ENCODE measurements around the gene ACOD1.

Gene ACOD1

DNA sequence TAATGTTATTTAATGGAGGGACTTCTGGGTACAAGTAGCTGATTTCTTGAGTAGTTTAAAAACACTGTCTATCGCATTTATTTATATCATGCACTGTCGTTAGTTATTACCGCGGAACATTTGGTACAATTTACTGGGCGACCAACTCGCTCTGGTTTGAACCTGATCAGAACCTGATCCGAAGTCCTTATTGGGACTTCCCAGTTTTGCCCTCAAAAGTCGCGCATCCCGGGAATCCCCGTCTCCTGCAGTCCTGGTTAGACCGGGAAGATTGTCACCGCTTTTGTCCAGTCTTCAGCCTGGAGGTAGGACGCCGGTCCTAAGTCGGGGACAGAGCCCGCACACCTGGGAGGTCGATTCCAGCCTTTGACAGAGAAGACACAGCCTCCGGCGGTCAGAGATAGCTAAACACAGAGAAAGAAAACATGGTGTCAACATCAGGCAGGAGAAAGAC, 44.3 kb downstream of the ACOD1 start:
- DNase-seq = no peak

DNA sequence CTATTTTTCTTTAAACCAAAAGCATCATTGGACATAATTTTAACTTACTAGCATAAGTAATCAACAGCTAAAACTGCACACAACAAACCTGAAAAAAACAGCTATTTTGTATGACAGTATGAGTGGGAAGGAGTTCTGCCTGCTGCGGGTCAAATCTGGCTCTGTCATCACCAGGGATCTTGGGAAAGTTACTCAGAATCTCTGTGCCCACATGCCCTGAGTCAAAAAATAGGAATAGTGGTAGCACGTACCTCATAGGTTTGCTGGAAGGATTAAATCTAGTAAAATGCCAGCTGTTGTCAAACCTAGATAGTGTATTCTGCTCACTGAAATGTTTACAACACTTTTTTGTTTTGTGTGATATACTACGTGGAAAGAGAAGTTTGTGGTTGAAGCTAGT, 44.7 kb downstream of the ACOD1 start:
- no peak for DNase-seq

DNA sequence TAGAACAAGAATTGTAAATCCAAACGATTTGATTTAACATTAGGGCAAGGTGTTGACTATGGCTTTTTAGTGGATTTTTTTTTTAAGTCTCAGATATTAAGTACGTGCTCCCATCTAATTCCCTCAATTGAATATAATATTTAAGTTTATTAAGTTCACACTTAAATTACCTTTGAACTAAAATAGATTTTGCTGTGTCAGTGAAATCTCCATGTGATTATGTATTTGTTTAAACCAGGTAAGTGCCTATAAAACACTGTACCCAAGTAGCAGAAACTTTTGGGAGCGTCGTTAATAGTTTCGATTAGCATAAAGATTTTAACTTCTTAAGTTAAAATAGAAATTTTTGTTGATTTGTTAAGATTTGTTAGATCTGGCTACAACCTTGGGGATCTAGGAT, 45.2 kb downstream of the ACOD1 start:
- DNase-seq = no peak

DNA sequence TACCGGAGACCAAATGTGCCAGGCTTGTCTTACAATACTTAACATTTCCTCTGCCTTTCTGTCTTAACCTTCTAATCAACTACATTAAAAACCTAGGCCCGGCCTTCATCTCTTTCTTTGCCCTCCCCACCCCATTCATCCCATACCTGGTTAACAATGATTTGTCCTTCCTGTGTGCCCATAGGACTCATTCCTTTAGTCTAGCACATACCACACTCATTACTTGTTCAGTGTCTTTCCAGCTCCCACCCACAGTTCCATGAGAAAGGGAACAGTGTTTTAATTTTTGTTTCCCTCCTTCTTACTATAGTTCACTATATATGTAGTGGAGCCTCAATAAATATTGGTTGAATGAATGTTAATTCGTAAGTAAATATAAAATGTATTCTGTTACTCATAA, 46.0 kb downstream of the ACOD1 start:
- DNase-seq = no peak

DNA sequence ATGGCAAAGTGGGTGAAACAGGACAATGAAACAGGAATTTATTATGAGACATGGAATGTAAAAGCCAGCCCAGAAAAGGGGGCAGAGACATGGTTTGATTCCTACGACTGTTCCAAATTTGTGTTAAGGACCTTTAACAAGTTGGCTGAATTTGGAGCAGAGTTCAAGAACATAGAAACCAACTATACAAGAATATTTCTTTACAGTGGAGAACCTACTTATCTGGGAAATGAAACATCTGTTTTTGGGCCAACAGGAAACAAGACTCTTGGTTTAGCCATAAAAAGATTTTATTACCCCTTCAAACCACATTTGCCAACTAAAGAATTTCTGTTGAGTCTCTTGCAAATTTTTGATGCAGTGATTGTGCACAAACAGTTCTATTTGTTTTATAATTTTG, 52.2 kb downstream of the ACOD1 start:
- no peak for DNase-seq

DNA sequence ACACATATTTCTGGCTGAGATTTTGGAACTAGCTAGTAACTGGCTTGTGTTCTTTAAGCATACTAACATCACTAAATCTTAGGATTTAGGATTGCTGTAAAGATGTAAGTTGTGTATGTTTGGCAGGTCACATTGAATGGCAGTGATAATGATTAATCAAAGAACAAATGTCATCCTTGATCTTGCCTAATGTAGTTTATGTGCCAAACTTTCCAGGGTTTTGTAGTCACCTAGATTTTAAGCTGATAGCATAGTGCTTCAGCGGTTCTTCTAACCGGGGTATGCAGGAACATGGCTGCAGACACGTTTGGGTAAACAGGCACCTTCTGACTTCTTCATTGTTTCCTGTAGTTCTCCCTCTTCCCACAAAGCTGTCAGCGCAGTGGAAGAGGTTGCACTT, 53.2 kb downstream of the ACOD1 start:
- DNase-seq = no peak

DNA sequence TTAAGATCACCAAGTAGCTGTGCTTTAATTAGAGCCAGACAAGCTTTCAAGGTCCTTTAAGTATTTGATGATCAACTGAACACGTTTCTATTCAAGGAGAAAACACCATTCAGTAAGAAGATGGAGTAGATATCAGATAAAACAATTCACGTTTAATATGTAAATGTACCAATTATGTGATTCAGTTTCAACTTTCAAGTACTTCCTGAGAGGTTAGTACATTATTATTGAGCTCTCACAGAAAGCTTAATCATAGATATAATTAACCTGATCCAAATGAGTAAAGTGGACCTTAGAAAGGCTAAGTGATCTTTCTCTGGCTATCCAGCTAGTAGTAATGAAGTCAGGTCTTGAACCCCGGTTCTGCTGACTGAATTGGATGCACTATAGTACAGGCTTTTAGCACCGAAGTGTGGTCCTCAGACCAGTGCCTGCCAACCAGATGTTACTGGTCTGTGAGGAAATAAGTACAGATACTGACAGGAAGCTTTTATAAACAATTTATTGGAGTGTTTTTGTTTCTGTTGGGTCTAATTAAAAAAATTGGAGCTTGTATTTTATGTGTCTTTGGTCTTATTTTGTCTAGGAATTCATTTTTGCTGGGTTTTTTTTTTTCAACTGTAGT, 53.8 kb downstream of the ACOD1 start:
- no peak for DNase-seq

DNA sequence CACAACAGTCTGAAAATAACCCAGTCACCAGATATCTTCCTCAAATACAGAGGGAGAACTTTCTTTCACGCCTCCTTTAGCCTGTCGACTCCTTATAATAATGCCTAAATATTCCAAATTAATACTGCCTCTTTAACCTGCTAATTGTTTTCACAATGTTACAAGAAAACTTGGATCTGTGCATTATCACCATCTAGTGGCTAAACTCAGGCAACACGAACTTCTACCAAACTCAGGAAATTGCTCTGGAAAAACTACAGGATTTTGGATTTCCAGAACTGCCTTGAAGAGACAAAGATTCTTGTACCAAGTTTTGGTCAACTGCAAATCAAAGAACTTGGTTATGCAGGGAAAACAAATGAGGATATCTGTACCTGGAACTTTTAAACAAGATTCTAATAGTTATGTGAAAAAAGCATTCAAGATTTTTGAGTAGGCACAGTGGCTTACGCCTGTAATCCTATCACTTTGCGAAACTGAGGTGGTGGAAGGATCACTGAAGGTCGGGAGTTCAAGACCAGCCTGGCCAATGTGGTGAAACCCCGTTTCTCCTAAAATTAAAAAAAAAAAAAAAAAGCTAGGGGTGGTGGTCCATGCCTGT, 54.4 kb downstream of the ACOD1 start:
- no peak for DNase-seq

All from effector CD4-positive, alpha-beta T cell (primary cell).